ENCODE results near the gene SPTBN1.
"Not testable (repeated sequence)": the region's sequence is repeated elsewhere in the genome, so short reads cannot be mapped to it uniquely, and the experiment has no call there.

Gene SPTBN1

DNA sequence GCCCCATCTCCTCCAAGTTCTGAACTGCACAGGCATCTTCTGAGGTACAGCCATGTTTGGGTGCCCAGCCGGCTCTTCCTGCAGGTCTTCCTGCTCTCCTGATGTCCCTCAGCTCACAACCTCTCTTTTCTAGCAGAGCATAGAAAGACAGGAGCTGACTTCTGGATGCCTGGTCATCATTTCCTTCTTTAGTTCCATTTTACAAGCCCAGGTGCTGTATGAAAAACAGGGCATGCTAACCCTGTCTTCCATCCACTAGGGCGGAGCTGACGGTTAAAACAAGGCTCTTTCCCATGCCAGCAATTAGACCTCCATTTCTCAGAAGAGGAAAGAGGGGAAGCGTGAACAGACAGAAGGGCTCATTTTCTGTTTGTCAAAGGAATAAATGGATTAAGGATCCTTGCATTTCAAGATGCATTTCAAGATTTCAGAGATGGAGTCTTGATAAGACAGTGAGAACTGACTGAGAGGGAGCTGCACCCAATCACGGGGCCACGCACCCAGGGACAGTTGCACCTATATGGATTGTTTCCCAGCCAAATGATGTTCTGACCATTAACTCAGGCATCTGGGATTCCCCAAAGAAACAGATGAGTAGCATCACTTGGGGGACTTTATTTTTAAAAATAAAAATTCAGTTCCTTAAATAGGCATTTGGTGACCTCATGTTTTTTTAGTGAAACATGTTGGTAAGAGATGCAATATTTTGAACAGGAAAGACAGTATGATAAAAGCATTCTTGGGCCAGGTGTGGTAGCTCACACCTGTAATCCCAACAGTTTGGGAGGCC is 221.5 kb downstream of the SPTBN1 start:
- Mint-ChIP-seq H3K27ac (no peak overlapping the region), H3K36me3 (ENCODE audit: insufficient read depth) (peaks cover 3% of the 10 kb centered on the region), H3K27me3 (peaks cover 5 to 21% of the 10 kb centered on the region in 2 donors), H3K9me3 (no peaks in the 10 kb centered on the region), H3K4me3 (no peak overlapping the region), H3K4me1 (ENCODE audit: low read depth in 2 of 2) (peaks cover 10 to 11% of the 10 kb centered on the region in 2 donors)
- ATAC-seq (replicated peaks) (no peak), DNase-seq (no peak)

GRCh38 chr2:54678719-54679118 is 222.6 kb downstream of the SPTBN1 start:
- DNase-seq (no peak), ATAC-seq (replicated peaks) (no peak)
- H3K27me3 Mint-ChIP-seq: peaks cover 5 to 21% of the 10 kb centered on the region in 2 donors
- H3K27ac Mint-ChIP-seq: no peak overlapping the region
- peaks cover 3% of the 10 kb centered on the region for H3K36me3 Mint-ChIP-seq (ENCODE audit: insufficient read depth)
- H3K9me3 Mint-ChIP-seq: no peaks in the 10 kb centered on the region
- H3K4me3 Mint-ChIP-seq: no peak overlapping the region
- peaks cover 10 to 11% of the 10 kb centered on the region in 2 donors for H3K4me1 Mint-ChIP-seq (ENCODE audit: low read depth in 2 of 2)

DNA sequence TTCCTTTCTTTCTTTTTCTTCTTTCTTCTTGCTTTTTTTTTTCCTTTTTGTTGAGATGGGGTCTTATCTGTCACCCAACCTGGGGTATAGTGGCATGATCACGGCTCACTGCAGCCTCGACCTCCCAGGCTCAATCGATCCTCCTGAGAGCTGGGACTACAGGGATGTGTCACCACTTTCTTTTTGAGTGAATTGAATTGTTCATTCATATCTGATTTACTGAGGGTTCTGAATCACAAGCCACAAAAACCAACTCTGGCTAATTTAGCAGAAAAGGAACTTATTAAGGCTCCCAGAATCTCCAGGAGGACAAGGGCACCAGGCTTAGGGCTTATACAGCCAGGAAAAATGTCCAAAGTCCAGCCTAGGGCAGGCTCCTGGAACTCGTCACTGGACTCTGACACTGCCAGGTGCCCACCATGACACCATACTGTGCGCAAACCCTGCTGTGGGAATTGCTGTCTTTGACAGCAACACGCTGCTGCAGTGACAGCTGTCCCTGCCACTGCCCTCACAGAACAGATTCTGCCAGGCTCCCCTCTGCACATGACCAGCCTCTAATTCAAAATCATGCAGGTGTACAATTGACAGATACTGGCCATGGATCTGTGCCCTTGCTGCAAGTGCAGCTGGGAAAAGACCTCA is 224.4 kb downstream of the SPTBN1 start:
- peak overlapping the region; percentile 63 to 65 for H3K4me3 Mint-ChIP-seq
- peak overlapping the region; percentile 26 to 67 for H3K27ac Mint-ChIP-seq
- no peaks in the 10 kb centered on the region for H3K9me3 Mint-ChIP-seq
- H3K27me3 Mint-ChIP-seq: peaks cover 3 to 5% of the 10 kb centered on the region in 2 donors
- H3K36me3 Mint-ChIP-seq (ENCODE audit: insufficient read depth): no peaks in the 10 kb centered on the region
- H3K4me1 Mint-ChIP-seq (ENCODE audit: low read depth in 2 of 2): peaks cover 10 to 11% of the 10 kb centered on the region in 2 donors
- DNase-seq: no peak
- peak; percentile 62 for ATAC-seq (replicated peaks)

GRCh38 chr2:54681416-54681815 is 225.3 kb downstream of the SPTBN1 start:
- H3K4me1 Mint-ChIP-seq (ENCODE audit: low read depth in 2 of 2): peaks cover 10 to 11% of the 10 kb centered on the region in 2 donors
- H3K27me3 Mint-ChIP-seq: peaks cover 0 to 5% of the 10 kb centered on the region in 2 donors
- no peak overlapping the region for H3K27ac Mint-ChIP-seq

GRCh38 chr2:54683596-54683995 is 227.5 kb downstream of the SPTBN1 start:
- no peak overlapping the region for H3K27ac Mint-ChIP-seq
- H3K4me1 Mint-ChIP-seq (ENCODE audit: low read depth in 2 of 2): peaks cover 10 to 11% of the 10 kb centered on the region in 2 donors
- H3K9me3 Mint-ChIP-seq: no peaks in the 10 kb centered on the region
- no peak for ATAC-seq (replicated peaks)
- no peaks in the 10 kb centered on the region for H3K36me3 Mint-ChIP-seq (ENCODE audit: insufficient read depth)
- H3K27me3 Mint-ChIP-seq: peaks cover 7 to 12% of the 10 kb centered on the region in 2 donors
- no peak for DNase-seq
- H3K4me3 Mint-ChIP-seq: no peak overlapping the region

More at GRCh38 chr2:54681416-54681815, 225.3 kb downstream of the SPTBN1 start:
- ATAC-seq (replicated peaks) (no peak), DNase-seq (no peak)
- Mint-ChIP-seq H3K36me3 (ENCODE audit: insufficient read depth) (no peaks in the 10 kb centered on the region), H3K4me3 (no peak overlapping the region), H3K9me3 (no peaks in the 10 kb centered on the region)

DNA sequence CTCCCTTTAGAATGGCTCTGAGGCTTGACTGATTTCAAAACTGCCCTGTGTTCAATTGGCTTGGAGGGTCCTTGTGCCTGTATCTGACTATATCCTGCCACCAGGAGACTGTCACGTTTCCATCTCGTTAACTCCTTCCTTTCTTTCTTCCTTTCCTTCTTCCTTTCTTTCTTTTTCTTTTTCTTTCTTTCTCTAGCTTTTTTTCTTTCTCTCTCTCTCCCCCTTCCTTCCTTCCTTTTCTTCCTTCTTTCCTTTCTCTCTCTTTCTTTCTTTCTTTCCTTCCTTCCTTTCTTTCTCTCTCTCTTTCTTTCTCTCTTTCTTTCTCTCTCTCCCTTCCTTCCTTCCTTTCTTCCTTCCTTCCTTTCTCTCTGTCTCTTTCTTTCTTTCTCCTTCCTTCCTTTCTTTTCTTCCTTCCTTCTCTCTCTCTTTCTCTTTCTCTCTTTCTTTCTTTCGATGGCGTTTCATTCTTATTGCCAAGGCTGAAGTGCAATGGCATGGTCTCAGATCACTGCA is 229.2 kb downstream of the SPTBN1 start:
- Mint-ChIP-seq H3K27me3 (peaks cover 15 to 22% of the 10 kb centered on the region in 2 donors), H3K4me1 (ENCODE audit: low read depth in 2 of 2) (peaks cover 7 to 10% of the 10 kb centered on the region in 2 donors), H3K27ac (no peak overlapping the region), H3K4me3 (no peak overlapping the region), H3K9me3 (no peaks in the 10 kb centered on the region), H3K36me3 (ENCODE audit: insufficient read depth) (no peaks in the 10 kb centered on the region)
- DNase-seq (no peak), ATAC-seq (replicated peaks) (no peak)

GRCh38 chr2:54687595-54688152 is 231.5 kb downstream of the SPTBN1 start:
- ATAC-seq (replicated peaks) (no peak), DNase-seq (no peak)
- H3K9me3 Mint-ChIP-seq: no peaks in the 10 kb centered on the region
- H3K4me1 Mint-ChIP-seq (ENCODE audit: low read depth in 2 of 2): no peaks in the 10 kb centered on the region
- no peak overlapping the region for H3K27ac Mint-ChIP-seq
- no peak overlapping the region for H3K4me3 Mint-ChIP-seq
- peaks cover 13 to 22% of the 10 kb centered on the region in 2 donors for H3K27me3 Mint-ChIP-seq
- H3K36me3 Mint-ChIP-seq (ENCODE audit: insufficient read depth): no peaks in the 10 kb centered on the region

- no peak overlapping the region for H3K27ac Mint-ChIP-seq
- DNase-seq (no peak), ATAC-seq (replicated peaks) (no peak)
- H3K36me3 Mint-ChIP-seq (ENCODE audit: insufficient read depth): no peaks in the 10 kb centered on the region
- H3K9me3 Mint-ChIP-seq: no peaks in the 10 kb centered on the region
- H3K4me3 Mint-ChIP-seq: no peak overlapping the region
- no peaks in the 10 kb centered on the region for H3K4me1 Mint-ChIP-seq (ENCODE audit: low read depth in 2 of 2)
- peaks cover 21 to 30% of the 10 kb centered on the region in 2 donors for H3K27me3 Mint-ChIP-seq
These were observed 235.5 kb downstream of the SPTBN1 start for GRCh38 chr2:54691445-54692135.

GRCh38 chr2:54692556-54692955 is 236.4 kb downstream of the SPTBN1 start:
- ATAC-seq (replicated peaks) (no peak), DNase-seq (no peak)
- H3K36me3 Mint-ChIP-seq (ENCODE audit: insufficient read depth): no peaks in the 10 kb centered on the region
- H3K4me3 Mint-ChIP-seq: no peak overlapping the region
- peaks cover 21 to 30% of the 10 kb centered on the region in 2 donors for H3K27me3 Mint-ChIP-seq
- H3K4me1 Mint-ChIP-seq (ENCODE audit: low read depth in 2 of 2): no peaks in the 10 kb centered on the region
- H3K27ac Mint-ChIP-seq: no peak overlapping the region
- H3K9me3 Mint-ChIP-seq: no peaks in the 10 kb centered on the region

DNA sequence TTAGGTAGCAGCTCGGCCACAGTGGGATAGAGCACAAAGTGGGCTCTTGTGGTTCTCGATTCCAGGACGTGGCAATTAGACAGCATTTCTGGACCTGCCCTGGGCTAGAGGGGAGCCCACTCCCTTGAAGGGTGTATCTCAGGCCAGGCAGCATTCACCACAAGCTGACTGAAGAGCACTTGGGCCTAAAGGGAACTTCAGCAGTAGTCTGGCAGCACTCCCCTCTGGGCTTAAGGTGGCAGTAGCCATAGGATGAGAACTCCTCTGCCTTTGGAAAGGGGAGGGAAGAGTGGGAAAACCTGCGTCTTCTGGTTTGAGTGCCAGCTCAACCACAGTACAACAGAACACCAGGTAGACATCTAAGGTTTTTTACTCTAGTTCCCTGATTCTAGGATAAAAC is 239.3 kb downstream of the SPTBN1 start:
- no peaks in the 10 kb centered on the region for H3K36me3 Mint-ChIP-seq (ENCODE audit: insufficient read depth)
- ATAC-seq (replicated peaks) (no peak), DNase-seq (no peak)
- H3K27me3 Mint-ChIP-seq: peaks cover 8 to 9% of the 10 kb centered on the region in 2 donors
- no peak overlapping the region for H3K27ac Mint-ChIP-seq
- H3K4me3 Mint-ChIP-seq: no peak overlapping the region
- no peaks in the 10 kb centered on the region for H3K4me1 Mint-ChIP-seq (ENCODE audit: low read depth in 2 of 2)
- no peaks in the 10 kb centered on the region for H3K9me3 Mint-ChIP-seq

DNA sequence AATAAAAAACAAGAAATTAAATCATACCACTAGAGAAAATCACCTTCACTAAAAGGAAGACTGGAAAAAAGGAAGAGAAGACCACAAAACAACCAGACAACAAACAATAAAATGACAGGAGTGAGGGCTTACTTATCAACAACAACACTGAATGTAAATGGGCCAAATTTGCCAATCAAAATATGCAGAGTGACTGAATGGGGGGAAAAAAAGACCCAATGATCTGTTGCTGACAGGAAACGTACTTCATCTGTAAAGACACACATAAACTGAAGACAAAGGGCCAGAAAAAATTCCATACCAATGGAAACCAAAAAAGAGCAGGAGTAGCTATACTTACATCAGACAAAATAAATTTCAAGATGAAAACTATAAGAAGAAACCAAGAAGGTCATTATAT is 241.8 kb downstream of the SPTBN1 start:
- Mint-ChIP-seq H3K27me3 (peaks cover 8 to 9% of the 10 kb centered on the region in 2 donors), H3K4me3 (no peak overlapping the region), H3K36me3 (ENCODE audit: insufficient read depth) (no peaks in the 10 kb centered on the region), H3K27ac (no peak overlapping the region), H3K9me3 (no peaks in the 10 kb centered on the region), H3K4me1 (ENCODE audit: low read depth in 2 of 2) (no peaks in the 10 kb centered on the region)
- ATAC-seq (replicated peaks) (no peak), DNase-seq (no peak)

GRCh38 chr2:54698926-54699325 is 242.8 kb downstream of the SPTBN1 start:
- not testable (repeated sequence) for H3K27me3 Mint-ChIP-seq; DNase-seq; H3K36me3 Mint-ChIP-seq (ENCODE audit: insufficient read depth); ATAC-seq (replicated peaks); H3K27ac Mint-ChIP-seq; H3K4me3 Mint-ChIP-seq; H3K9me3 Mint-ChIP-seq; H3K4me1 Mint-ChIP-seq (ENCODE audit: low read depth in 2 of 2)

GRCh38 chr2:54699665-54700064 is 243.5 kb downstream of the SPTBN1 start:
- DNase-seq: no peak
- Mint-ChIP-seq H3K27me3 (peaks cover 8 to 9% of the 10 kb centered on the region in 2 donors), H3K4me1 (ENCODE audit: low read depth in 2 of 2) (no peaks in the 10 kb centered on the region)

More at GRCh38 chr2:54699665-54700064, 243.5 kb downstream of the SPTBN1 start:
- ATAC-seq (replicated peaks): no peak
- Mint-ChIP-seq H3K27ac (no peak overlapping the region), H3K36me3 (ENCODE audit: insufficient read depth) (no peaks in the 10 kb centered on the region), H3K4me3 (no peak overlapping the region), H3K9me3 (no peaks in the 10 kb centered on the region)
